NB4 (cell line): ENCODE results near the gene SVIL.

Experiments used
- CTCF ChIP-seq: IDR thresholded peaks from one replicate; pipeline ENCODE4 v1.5.1; 2012; ENCODE audit warnings: low read depth, low read length
- MAX ChIP-seq: IDR thresholded peaks from 2 replicates; pipeline ENCODE4 v1.6.1; 2011; ENCODE audit warnings: low read depth, low read length
- POLR2A ChIP-seq: IDR thresholded peaks from 2 replicates; pipeline ENCODE4 v1.6.1; 2011; ENCODE audit warnings: mild to moderate bottlenecking; ENCODE audit not compliant: insufficient read length; ENCODE audit errors: extremely low read depth

- no peak for TF ChIP-seq CTCF
- TF ChIP-seq MAX: no peak
- no peak for TF ChIP-seq POLR2A
Measured at GRCh38 chr10:29530112-29530976, 104.4 kb downstream of the SVIL start.
